Liver (tissue), 9 donors: ENCODE results near the gene MGST3. TPM values are rescaled to one million over a fixed set of nuclear protein-coding genes. Genes with fewer than 3 reads are reported as not detected.

Experiments used
- DNase-seq: peaks from one replicate; pipeline ENCODE4 v3.0.0-alpha.2; 2017; ENCODE audit warnings: low spot score
- H3K27ac ChIP-seq, 2 donors: one replicate each; pipeline ENCODE4 v1.7.0; 2013; ENCODE audit warnings: inconsistent platforms in 2 of 2, low read length in 2 of 2, control low read depth in 1 of 2, low read depth in 1 of 2, mild to moderate bottlenecking in 1 of 2
- H3K27me3 ChIP-seq, 4 donors: one replicate each; pipeline versions ENCODE4 v1.6.1 to v1.7.0; 2013; ENCODE audit warnings: low read length in 3 of 4, inconsistent platforms in 1 of 4, mild to moderate bottlenecking in 1 of 4, moderate library complexity in 1 of 4; ENCODE audit not compliant: control insufficient read depth in 4 of 4, insufficient read depth in 4 of 4
- H3K36me3 ChIP-seq, 4 donors: one replicate each; pipeline versions ENCODE4 v1.6.1 to v1.7.0; 2013; ENCODE audit warnings: low read length in 3 of 4, mild to moderate bottlenecking in 3 of 4, low read depth in 1 of 4, moderate library complexity in 1 of 4; ENCODE audit not compliant: control insufficient read depth in 4 of 4, insufficient read depth in 3 of 4
- H3K4me1 ChIP-seq, 4 donors: one replicate each; pipeline versions ENCODE4 v1.6.1 to v1.7.0; 2013; ENCODE audit warnings: low read length in 3 of 4, mild to moderate bottlenecking in 3 of 4, moderate library complexity in 1 of 4; ENCODE audit not compliant: control insufficient read depth in 4 of 4, insufficient read depth in 4 of 4
- H3K4me3 ChIP-seq, 3 donors: one replicate each; pipeline versions ENCODE4 v1.6.1 to v1.7.0; 2013; ENCODE audit warnings: low read length in 3 of 3, control low read depth in 1 of 3, low read depth in 1 of 3, mild to moderate bottlenecking in 1 of 3
- H3K9ac ChIP-seq, 2 donors: one replicate each; pipeline ENCODE4 v1.7.0; 2013; ENCODE audit warnings: low read length in 2 of 2, mild to moderate bottlenecking in 2 of 2, moderate library complexity in 2 of 2, control low read depth in 1 of 2, low read depth in 1 of 2
- H3K9me3 ChIP-seq, 4 donors: one replicate each; pipeline versions ENCODE4 v1.6.1 to v1.7.0; 2013; ENCODE audit warnings: low read length in 3 of 4; ENCODE audit not compliant: control insufficient read depth in 4 of 4
- ATF3 ChIP-seq: IDR thresholded peaks from 2 replicates; pipeline ENCODE4 v1.6.1; 2016; ENCODE audit warnings: antibody characterized with exemption
- CTCF ChIP-seq: fragments of 150-350 bp; IDR thresholded peaks from 2 replicates; pipeline ENCODE4 v1.5.1; 2017; ENCODE audit warnings: improper control_type of control experiment, low read depth, low read length; ENCODE audit not compliant: missing input control
- EGR1 ChIP-seq, 2 donors: IDR thresholded peaks; 2 replicates each; pipeline ENCODE4 v1.6.1; 2016 to 2018; ENCODE audit warnings: antibody characterized with exemption in 2 of 2, low read depth in 2 of 2
- FOXA1 ChIP-seq: IDR thresholded peaks from 2 replicates; pipeline ENCODE4 v1.6.1; 2016; ENCODE audit warnings: antibody characterized with exemption
- HNF4A ChIP-seq, 2 donors: conservative IDR thresholded peaks; 2 replicates each; pipeline ENCODE4 v1.6.1; 2016; ENCODE audit warnings: antibody characterized with exemption in 2 of 2, mild to moderate bottlenecking in 2 of 2
- HNF4G ChIP-seq: IDR thresholded peaks from 2 replicates; pipeline ENCODE4 v1.6.1; 2016; ENCODE audit warnings: antibody characterized with exemption
- JUND ChIP-seq, 2 donors: IDR thresholded peaks; 2 replicates each; pipeline ENCODE4 v1.6.1; 2016; ENCODE audit warnings: antibody characterized with exemption in 2 of 2
- MAX ChIP-seq: IDR thresholded peaks from 2 replicates; pipeline ENCODE4 v1.6.1; 2016; ENCODE audit warnings: antibody characterized with exemption
- NR2F2 ChIP-seq: IDR thresholded peaks from 2 replicates; pipeline ENCODE4 v1.6.1; 2016; ENCODE audit warnings: antibody characterized with exemption
- RAD21 ChIP-seq, 2 donors: IDR thresholded peaks; 2 replicates each; pipeline ENCODE4 v1.6.1; 2016; ENCODE audit warnings: antibody characterized with exemption in 2 of 2, mild to moderate bottlenecking in 2 of 2
- RXRA ChIP-seq, 2 donors: IDR thresholded peaks; 2 replicates each; pipeline ENCODE4 v1.6.1; 2017 to 2018; ENCODE audit warnings: antibody characterized with exemption in 2 of 2, mild to moderate bottlenecking in 1 of 2
- SP1 ChIP-seq: IDR thresholded peaks from 2 replicates; pipeline ENCODE4 v1.6.1; 2018; ENCODE audit warnings: antibody characterized with exemption, mild to moderate bottlenecking
- TAF1 ChIP-seq: conservative IDR thresholded peaks from 2 replicates; pipeline ENCODE4 v1.6.1; 2016; ENCODE audit warnings: antibody characterized with exemption, mild to moderate bottlenecking
- ZBTB33 ChIP-seq: IDR thresholded peaks from 2 replicates; pipeline ENCODE4 v1.6.1; 2016; ENCODE audit warnings: antibody characterized with exemption
- WGBS: extraction: QIAGEN DNeasy Blood & Tissue Kit; methylation state at CpG from one replicate; pipeline ENCODE4 v1.1.7; 2013; 5-methylcytosine and 5-hydroxymethylcytosine counted together
- polyA plus RNA-seq, 2 donors: library from polyadenylated mRNA; stranded (reverse) in 1 of 2; unstranded in 1 of 2; fragments of 200-250 nt in 1 of 2; fragments of >200 nt in 1 of 2; fragmentation: Nextera tagmentation in 1 of 2; extraction: Ambion mirVana in 1 of 2; gene quantifications; one replicate each; pipeline versions ENCODE4 v1.2.1 to v1.2.3, GENCODE V29; 2013 to 2015
- total RNA-seq, 2 donors: library from RNA; depleted of rRNA; stranded (reverse); fragments of >200 nt; gene quantifications; one replicate each; pipeline ENCODE4 v1.2.3, GENCODE V29; 2014
- donor health status: healthy.
- donor health status: healthy.
- donor health status: healthy.
- donor health status: healthy.
- donor health status: healthy.

The MGST3 gene
- total and polyA plus RNA-seq, 4 donors = 68.7 to 307 (median 181) TPM

GRCh38 chr1:165659581-165659895 is 28.5 kb downstream of the MGST3 start:
- TF ChIP-seq CTCF = no peak
- no peak for TF ChIP-seq TAF1
- TF ChIP-seq JUND (IDR thresholded peaks at IDR 0.05) = no peak
- TF ChIP-seq RAD21 (IDR thresholded peaks at IDR 0.05) = no peak
- TF ChIP-seq ZBTB33 = no peak
- no peak for TF ChIP-seq RXRA (IDR thresholded peaks at IDR 0.05)
- no peak for TF ChIP-seq SP1
- no peak for TF ChIP-seq HNF4G
- TF ChIP-seq EGR1 (IDR thresholded peaks at IDR 0.05; ENCODE audit: low read depth in 2 of 2) = no peak
- TF ChIP-seq NR2F2 = no peak
- H3K4me3 ChIP-seq = no peak overlapping the region
- no peak overlapping the region for H3K9ac ChIP-seq
- peaks cover 11 to 58% (median 37%) of the 10 kb centered on the region in 4 donors for H3K36me3 ChIP-seq
- no peaks in the 10 kb centered on the region for H3K4me1 ChIP-seq
- no peak overlapping the region for H3K27ac ChIP-seq
- H3K27me3 ChIP-seq = no peaks in the 10 kb centered on the region
- 91% methylated on average over 3 of the region's 3 CpGs for WGBS
- DNase-seq = no peak
- H3K9me3 ChIP-seq = no peaks in the 10 kb centered on the region

GRCh38 chr1:165661703-165662102 is 30.7 kb downstream of the MGST3 start:
- 87% methylated on average over 2 of the region's 2 CpGs for WGBS
- TF ChIP-seq TAF1 (no peak), FOXA1 (no peak), HNF4G (no peak), ZBTB33 (no peak), ATF3 (no peak), RAD21 (IDR thresholded peaks at IDR 0.05) (no peak), CTCF (no peak), NR2F2 (no peak), MAX (no peak), HNF4A (conservative IDR thresholded peaks at IDR 0.05) (no peak)
- peaks cover 0 to 4% (median 1%) of the 10 kb centered on the region in 4 donors for H3K4me1 ChIP-seq

More at GRCh38 chr1:165661703-165662102, 30.7 kb downstream of the MGST3 start:
- DNase-seq = no peak
- Histone ChIP-seq H3K36me3 (peaks cover 5 to 57% (median 43%) of the 10 kb centered on the region in 4 donors), H3K27ac (no peak overlapping the region), H3K4me3 (no peak overlapping the region), H3K27me3 (no peaks in the 10 kb centered on the region), H3K9ac (no peak overlapping the region), H3K9me3 (no peaks in the 10 kb centered on the region)
